SU-DHL-6 (cell line): ENCODE results near the gene ADSL.

Source experiments
- H2AFZ ChIP-seq: fragments of 200-600 bp; sonication (generic); 2 replicates; pipeline ENCODE4 v1.6.1; 2014; ENCODE audit warnings: low read depth, mild to moderate bottlenecking, moderate library complexity, mixed read lengths, antibody characterized with exemption, low read length; ENCODE audit not compliant: severe bottlenecking
- H3F3A ChIP-seq: fragments of 200-600 bp; shearing (Covaris generic); 2 replicates; pipeline ENCODE4 v1.6.0; 2016; ENCODE audit warnings: antibody characterized with exemption, mild to moderate bottlenecking; ENCODE audit not compliant: insufficient read depth
- H3K27ac ChIP-seq: fragments of 200-600 bp; sonication (generic); 2 replicates; pipeline ENCODE4 v1.5.1; 2016; ENCODE audit warnings: low read depth, mild to moderate bottlenecking, low read length, moderate library complexity, mixed read lengths
- H3K27me3 ChIP-seq: fragments of 200-600 bp; sonication (generic), shearing (Covaris generic); 2 replicates; pipeline ENCODE4 v1.6.0; 2014; ENCODE audit warnings: mild to moderate bottlenecking, low read length
- H3K36me3 ChIP-seq: fragments of 200-600 bp; sonication (generic); 2 replicates; pipeline ENCODE4 v1.6.1; 2014; ENCODE audit warnings: mild to moderate bottlenecking, low read length, mixed read lengths
- H3K4me2 ChIP-seq: fragments of 300-600, 200-600 bp; shearing (Covaris generic), sonication (generic); 2 replicates; pipeline ENCODE4 v1.6.0; 2014; ENCODE audit warnings: low read length, low read depth, mild to moderate bottlenecking; ENCODE audit not compliant: poor library complexity, severe bottlenecking
- H3K4me3 ChIP-seq: fragments of 200-600 bp; sonication (generic); 2 replicates; pipeline ENCODE4 v1.5.1; 2014; ENCODE audit warnings: antibody characterized with exemption, low read length, mild to moderate bottlenecking, mixed read lengths; ENCODE audit not compliant: insufficient read depth, poor library complexity, severe bottlenecking
- H3K79me2 ChIP-seq: fragments of 200-600 bp; sonication (generic); 2 replicates; pipeline ENCODE4 v1.6.1; 2014; ENCODE audit warnings: mild to moderate bottlenecking, low read length, moderate library complexity; ENCODE audit not compliant: insufficient read depth
- H3K9ac ChIP-seq: fragments of 200-600 bp; sonication (generic); 2 replicates; pipeline ENCODE4 v1.7.0; 2014; ENCODE audit warnings: mild to moderate bottlenecking, low read length
- H3K9me2 ChIP-seq: fragments of 200-600 bp; sonication (generic); replicated peaks from 2 replicates; pipeline ENCODE4 v1.6.1; 2014; ENCODE audit warnings: low read length; ENCODE audit not compliant: insufficient read depth
- H3K9me3 ChIP-seq: fragments of 200-600 bp; sonication (generic); 2 replicates; pipeline ENCODE4 v1.6.1; 2014; ENCODE audit warnings: low read length, mixed read lengths; ENCODE audit not compliant: insufficient read depth
- H4K20me1 ChIP-seq: fragments of 200-600 bp; sonication (generic); 2 replicates; pipeline ENCODE4 v1.6.1; 2014; ENCODE audit warnings: low read depth, mild to moderate bottlenecking, antibody characterized with exemption, low read length, moderate library complexity, mixed read lengths
- EZH2phosphoT487 ChIP-seq: fragments of 200-600 bp; sonication (generic), shearing (Covaris generic); conservative IDR thresholded peaks from 2 replicates; pipeline ENCODE4 v1.6.1; 2018; ENCODE audit warnings: mild to moderate bottlenecking, antibody characterized with exemption, low read length, moderate library complexity, mixed read lengths
- TF ChIP-seq, protein P1 (sequence below): fragments of 200-600 bp; sonication (generic); IDR thresholded peaks from one replicate; pipeline ENCODE4 v1.5.1; 2017; ENCODE audit warnings: antibody characterized with exemption, mild to moderate bottlenecking, low read length, moderate library complexity; ENCODE audit not compliant: insufficient read depth, poor library complexity, severe bottlenecking

The ADSL gene

DNA sequence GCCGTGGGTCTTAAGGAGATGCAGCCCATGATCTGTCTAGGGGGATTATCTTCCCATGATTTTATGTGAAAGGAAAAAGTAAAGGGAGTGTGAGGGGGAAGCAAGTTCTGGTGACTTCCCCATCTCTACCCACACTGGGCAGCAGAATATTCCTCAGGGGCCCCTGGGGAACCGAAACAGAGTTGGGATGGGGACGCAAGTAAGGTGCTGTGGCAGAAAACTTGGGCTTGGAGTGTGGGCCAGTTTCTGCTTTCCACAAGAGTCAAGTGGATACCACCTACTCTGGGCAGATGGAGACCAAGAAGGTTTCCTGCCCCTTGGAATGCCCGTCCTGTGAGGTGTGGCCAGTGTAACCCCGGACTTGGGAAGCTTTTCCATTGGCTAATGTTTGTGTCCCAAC is 88.4 kb downstream of the ADSL start:
- Histone ChIP-seq H3F3A (peaks cover 46% of the 10 kb centered on the region), H3K9ac (no peak overlapping the region), H3K4me2 (peak overlapping the region; percentile 75), H3K27ac (peak overlapping the region; percentile 97), H4K20me1 (no peaks in the 10 kb centered on the region), H3K36me3 (peaks cover 33% of the 10 kb centered on the region), H3K9me2 (no peaks in the 10 kb centered on the region), H3K79me2 (peaks cover 62% of the 10 kb centered on the region), H2AFZ (no peak overlapping the region), H3K9me3 (no peaks in the 10 kb centered on the region), H3K4me3 (no peak overlapping the region), H3K27me3 (no peaks in the 10 kb centered on the region)
- TF ChIP-seq, protein P1, sequence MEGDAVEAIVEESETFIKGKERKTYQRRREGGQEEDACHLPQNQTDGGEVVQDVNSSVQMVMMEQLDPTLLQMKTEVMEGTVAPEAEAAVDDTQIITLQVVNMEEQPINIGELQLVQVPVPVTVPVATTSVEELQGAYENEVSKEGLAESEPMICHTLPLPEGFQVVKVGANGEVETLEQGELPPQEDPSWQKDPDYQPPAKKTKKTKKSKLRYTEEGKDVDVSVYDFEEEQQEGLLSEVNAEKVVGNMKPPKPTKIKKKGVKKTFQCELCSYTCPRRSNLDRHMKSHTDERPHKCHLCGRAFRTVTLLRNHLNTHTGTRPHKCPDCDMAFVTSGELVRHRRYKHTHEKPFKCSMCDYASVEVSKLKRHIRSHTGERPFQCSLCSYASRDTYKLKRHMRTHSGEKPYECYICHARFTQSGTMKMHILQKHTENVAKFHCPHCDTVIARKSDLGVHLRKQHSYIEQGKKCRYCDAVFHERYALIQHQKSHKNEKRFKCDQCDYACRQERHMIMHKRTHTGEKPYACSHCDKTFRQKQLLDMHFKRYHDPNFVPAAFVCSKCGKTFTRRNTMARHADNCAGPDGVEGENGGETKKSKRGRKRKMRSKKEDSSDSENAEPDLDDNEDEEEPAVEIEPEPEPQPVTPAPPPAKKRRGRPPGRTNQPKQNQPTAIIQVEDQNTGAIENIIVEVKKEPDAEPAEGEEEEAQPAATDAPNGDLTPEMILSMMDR = no peak
- no peak for TF ChIP-seq EZH2phosphoT487

DNA sequence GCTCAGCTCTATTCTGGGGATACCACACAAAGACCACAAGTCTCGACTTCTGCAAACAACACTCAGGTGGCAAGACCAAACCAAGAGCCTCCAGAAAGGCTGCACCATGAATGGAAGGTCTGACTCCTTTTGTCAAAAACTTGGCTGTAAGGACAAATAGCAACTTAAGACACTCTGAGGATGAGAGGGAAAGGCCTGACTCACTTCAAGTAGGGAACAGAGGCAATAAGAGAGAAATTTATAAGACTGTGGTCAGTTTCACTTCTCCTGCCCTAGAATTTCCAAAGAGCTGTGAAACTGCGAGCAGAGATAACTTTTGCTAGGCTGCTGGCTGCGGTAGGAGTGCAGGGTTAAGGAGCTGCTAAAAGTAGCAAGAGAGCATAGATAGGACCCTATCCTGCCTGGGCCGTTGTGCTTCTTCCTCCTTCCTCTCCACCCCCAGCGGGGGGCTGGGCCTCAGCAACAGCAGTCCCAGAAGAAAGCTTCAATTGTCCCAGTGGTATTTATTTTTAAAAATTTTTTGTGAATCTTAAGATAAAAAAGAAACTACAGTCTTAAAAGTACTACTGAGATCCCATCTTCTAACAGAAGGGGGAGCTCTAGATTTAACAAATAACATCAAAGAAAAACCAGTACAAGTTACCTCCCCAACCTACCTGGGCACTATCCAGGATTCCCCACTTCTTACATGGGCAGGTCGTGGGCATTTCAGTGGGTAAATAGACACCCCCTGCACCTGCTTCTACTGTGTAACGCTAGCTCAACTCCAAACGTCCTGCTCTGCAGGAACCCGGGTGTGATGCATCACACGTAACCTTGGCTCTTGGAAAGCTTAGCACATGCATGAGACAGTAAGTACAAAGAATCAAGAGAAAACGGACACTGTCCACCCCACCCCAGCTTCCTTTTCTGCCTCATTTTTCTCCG is 90.5 kb downstream of the ADSL start:
- Histone ChIP-seq H3K79me2 (peaks cover 75% of the 10 kb centered on the region), H2AFZ (no peak overlapping the region), H3K4me3 (peak overlapping the region; percentile 33), H3K9me2 (no peaks in the 10 kb centered on the region), H3K27me3 (no peaks in the 10 kb centered on the region), H4K20me1 (no peaks in the 10 kb centered on the region), H3K4me2 (peak overlapping the region; percentile 75), H3K9ac (peak overlapping the region; percentile 52), H3K36me3 (peaks cover 25% of the 10 kb centered on the region), H3F3A (peaks cover 53% of the 10 kb centered on the region), H3K9me3 (no peaks in the 10 kb centered on the region), H3K27ac (peak overlapping the region; percentile 97)
- TF ChIP-seq, protein P1 = peak; percentile 71
- no peak for TF ChIP-seq EZH2phosphoT487
